GM19193 (cell line): ENCODE data around the gene STAMBPL1.

Experiments used
- POLR2A ChIP-seq: IDR thresholded peaks from 4 replicates; pipeline ENCODE4 v1.6.1; 2011; ENCODE audit not compliant: insufficient read depth, insufficient read length; ENCODE audit errors: extremely low read depth

STAMBPL1 gene

DNA sequence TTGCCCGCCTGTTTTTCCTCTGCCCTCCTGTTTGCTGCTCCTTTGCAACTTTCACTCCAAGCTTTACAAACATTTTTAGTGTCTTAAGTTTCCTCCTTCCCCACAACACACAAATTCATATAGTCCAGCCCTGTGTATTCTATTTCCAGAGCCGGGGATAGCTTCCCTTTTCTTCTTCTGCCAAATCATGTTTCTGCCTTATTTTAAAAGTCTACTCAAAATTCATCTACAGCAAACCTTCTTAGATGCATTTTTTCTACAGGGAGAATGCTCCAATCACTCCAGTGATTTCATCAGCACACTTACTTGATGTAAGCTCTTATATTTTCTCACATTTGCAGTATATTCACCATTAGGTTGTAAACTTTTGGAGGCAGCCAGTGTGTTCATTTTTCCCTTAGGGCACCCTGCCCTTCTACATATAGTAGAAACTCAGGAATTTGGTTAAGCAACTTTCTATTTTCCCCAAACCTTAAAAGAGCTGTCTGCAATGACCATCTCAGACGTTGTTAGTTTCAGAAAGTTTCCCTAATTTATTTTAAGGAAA is 84.9 kb downstream of the STAMBPL1 start:
- no peak for TF ChIP-seq POLR2A

DNA sequence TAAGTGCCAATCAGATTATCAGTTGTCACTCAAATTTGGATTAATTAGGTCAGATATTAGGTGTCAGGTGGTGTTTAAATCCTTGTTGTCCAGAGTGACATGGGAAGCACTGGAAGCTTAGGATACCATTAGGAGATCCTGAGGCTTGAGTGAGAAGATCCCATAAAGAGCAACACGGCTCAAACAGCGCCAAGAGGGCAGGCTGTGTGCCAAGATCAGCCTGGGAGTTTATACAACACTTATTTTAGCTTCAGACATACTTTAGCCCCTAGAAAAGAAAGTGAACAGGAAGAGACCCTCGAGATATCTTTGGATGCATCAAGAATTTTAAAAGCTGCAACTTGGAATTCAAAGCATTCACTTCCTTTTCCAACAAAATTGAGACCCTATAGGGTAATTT is 86.8 kb downstream of the STAMBPL1 start:
- TF ChIP-seq POLR2A, result no peak

DNA sequence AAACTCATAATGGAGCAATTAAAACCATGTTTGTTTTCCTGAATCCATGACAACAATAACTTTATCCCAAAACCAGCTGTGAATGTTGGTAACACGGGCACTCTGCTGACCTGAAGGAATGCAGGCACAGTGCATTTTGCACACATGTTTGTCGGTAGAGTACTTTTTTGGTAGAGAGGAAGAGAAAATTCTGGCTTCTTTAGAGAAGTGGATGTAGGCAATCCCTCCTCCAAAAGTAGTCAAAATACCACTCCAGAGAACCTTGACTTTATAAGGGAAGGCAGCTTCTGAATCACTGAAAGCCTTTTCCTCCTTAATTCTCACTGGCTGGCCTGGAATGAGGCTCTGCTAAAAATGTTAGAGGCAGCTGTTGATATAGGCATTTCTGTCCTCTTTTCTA is 88.3 kb downstream of the STAMBPL1 start:
- no peak for TF ChIP-seq POLR2A

GRCh38 chr10:88971221-88972061 is 91.4 kb downstream of the STAMBPL1 start:
- TF ChIP-seq POLR2A, result no peak
